ENCODE measurements around the gene SHBG. TPM values are rescaled to one million over a fixed set of nuclear protein-coding genes. Genes with fewer than 3 reads are reported as not detected.

The SHBG gene
- total RNA-seq, 1 donor from 2014 or later: 3.0 TPM

GRCh38 chr17:7626956-7627249 lies 3.0 kb upstream of the SHBG start:
- H3K36me3 Mint-ChIP-seq: peaks cover 4% of the 10 kb centered on the region
- peak overlapping the region; percentile 92 for H3K27ac Mint-ChIP-seq
- no peaks in the 10 kb centered on the region for H3K9me3 Mint-ChIP-seq

DNA sequence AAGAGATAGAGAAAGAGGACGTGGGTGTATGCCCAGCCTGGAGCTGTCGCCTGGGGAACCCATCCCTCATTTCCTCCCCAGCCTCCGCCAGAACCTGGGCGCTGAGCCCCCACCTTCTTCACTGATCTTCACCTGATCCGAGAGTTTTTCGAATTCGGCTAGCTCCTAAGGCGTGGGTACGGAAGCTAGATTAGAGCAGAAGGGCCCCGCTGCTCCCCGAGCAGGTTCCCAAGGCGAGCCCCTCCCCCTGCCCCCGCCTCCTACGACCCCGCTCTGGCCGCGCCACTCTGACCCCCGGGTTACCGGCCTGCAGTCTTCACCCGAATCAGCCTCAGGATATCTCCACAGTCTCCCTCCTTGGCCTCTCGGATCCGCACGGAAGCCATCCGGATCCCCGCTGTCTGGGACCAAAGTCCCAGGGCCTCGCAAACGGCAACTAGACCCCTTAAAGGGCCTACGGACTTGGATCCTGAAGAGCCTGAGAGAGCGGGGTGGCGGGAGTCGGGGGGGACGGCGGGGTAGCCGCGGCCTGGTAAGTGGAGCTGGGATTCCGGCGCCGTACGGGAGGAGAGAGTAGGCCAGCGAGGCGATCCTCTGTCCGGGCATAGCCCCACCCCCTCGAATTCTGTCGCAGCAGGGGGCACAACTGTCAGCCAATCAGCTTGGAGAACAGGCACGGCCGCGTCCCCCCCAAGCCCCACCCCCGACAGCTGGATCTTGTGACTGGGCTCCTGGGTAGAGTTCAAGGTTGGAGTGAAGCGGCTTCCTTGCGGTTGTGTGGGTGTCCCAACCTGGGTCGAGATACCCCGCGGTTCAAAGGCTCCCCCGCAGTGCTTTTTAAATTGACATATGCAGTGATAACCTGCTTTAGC lies 2.4 kb upstream of the SHBG start, which contains the start of gene SAT2:
Gene SAT2 (minus strand): TSS at position 572 of the 872 bp plus-strand sequence. CDS start 186 bp downstream, at position 386.
- DNase-seq (ENCODE audit: extremely low spot score, unreplicated experiment): peak; percentile 97
- peaks cover 4% of the 10 kb centered on the region for H3K36me3 Mint-ChIP-seq
- H3K4me3 Mint-ChIP-seq: peak within 1 kb of the TSS; percentile 94
- peaks cover 5% of the 10 kb centered on the region for H3K4me1 Mint-ChIP-seq (ENCODE audit: unreplicated experiment)
- no peaks in the 10 kb centered on the region for H3K27me3 Mint-ChIP-seq
- H3K27ac Mint-ChIP-seq: peak within 1 kb of the TSS; percentile 92
- TF ChIP-seq CTCF (conservative IDR thresholded peaks at IDR 0.05): no peak
- no peaks in the 10 kb centered on the region for H3K9me3 Mint-ChIP-seq

More at GRCh38 chr17:7626956-7627249, 3.0 kb upstream of the SHBG start:
- no peaks in the 10 kb centered on the region for H3K27me3 Mint-ChIP-seq
- H3K4me3 Mint-ChIP-seq: peak overlapping the region; percentile 94
- no peak for DNase-seq (ENCODE audit: extremely low spot score, unreplicated experiment)
- no peak for TF ChIP-seq CTCF (conservative IDR thresholded peaks at IDR 0.05)
- peaks cover 5% of the 10 kb centered on the region for H3K4me1 Mint-ChIP-seq (ENCODE audit: unreplicated experiment)

GRCh38 chr17:7631398-7632380 lies 1.8 kb downstream of the SHBG start:
- no peaks in the 10 kb centered on the region for H3K9me3 Mint-ChIP-seq
- H3K27ac Mint-ChIP-seq: no peak overlapping the region
- no peaks in the 10 kb centered on the region for H3K27me3 Mint-ChIP-seq
- no peak overlapping the region for H3K4me3 Mint-ChIP-seq
- DNase-seq (ENCODE audit: extremely low spot score, unreplicated experiment): no peak
- TF ChIP-seq CTCF (conservative IDR thresholded peaks at IDR 0.05): no peak
- peaks cover 13% of the 10 kb centered on the region for H3K4me1 Mint-ChIP-seq (ENCODE audit: unreplicated experiment)
- H3K36me3 Mint-ChIP-seq: no peaks in the 10 kb centered on the region

GRCh38 chr17:7632492-7632894 lies 2.6 kb downstream of the SHBG start:
- H3K9me3 Mint-ChIP-seq: no peaks in the 10 kb centered on the region
- peaks cover 10% of the 10 kb centered on the region for H3K4me1 Mint-ChIP-seq (ENCODE audit: unreplicated experiment)
- H3K36me3 Mint-ChIP-seq: no peaks in the 10 kb centered on the region
- H3K27me3 Mint-ChIP-seq: no peaks in the 10 kb centered on the region
- no peak for DNase-seq (ENCODE audit: extremely low spot score, unreplicated experiment)
- H3K27ac Mint-ChIP-seq: no peak overlapping the region
- H3K4me3 Mint-ChIP-seq: no peak overlapping the region
- TF ChIP-seq CTCF (conservative IDR thresholded peaks at IDR 0.05): peak; percentile 64

GRCh38 chr17:7633093-7633492 lies 3.2 kb downstream of the SHBG start:
- Mint-ChIP-seq H3K9me3 (no peaks in the 10 kb centered on the region), H3K27me3 (no peaks in the 10 kb centered on the region), H3K27ac (no peak overlapping the region), H3K4me1 (ENCODE audit: unreplicated experiment) (peaks cover 10% of the 10 kb centered on the region), H3K4me3 (no peak overlapping the region), H3K36me3 (no peaks in the 10 kb centered on the region)
- no peak for DNase-seq (ENCODE audit: extremely low spot score, unreplicated experiment)
- no peak for TF ChIP-seq CTCF (conservative IDR thresholded peaks at IDR 0.05)
